ENCODE results near the gene PLOD1.

PLOD1 gene

DNA sequence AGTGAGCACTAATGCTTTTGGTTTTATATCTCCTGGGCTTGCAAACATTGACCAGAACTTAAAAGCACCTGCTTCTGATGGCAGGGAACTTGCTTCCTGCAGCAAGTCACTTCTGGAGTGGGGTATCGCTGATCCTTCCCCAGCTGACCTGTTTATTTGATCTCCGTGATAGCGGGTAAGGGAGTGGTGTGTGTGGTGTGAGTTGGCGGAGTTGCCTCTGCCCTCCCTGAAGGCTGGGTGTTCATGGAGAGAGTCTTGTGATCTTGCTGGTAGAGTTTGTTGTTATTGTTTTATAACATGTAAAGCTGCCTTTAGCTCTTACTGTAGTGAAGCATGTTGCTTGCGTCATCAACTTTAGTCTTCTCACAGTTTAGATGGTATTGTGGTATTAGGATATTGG lies 49.6 kb downstream of the PLOD1 start:
- DNase-seq (ENCODE audit: low read depth), result no peak
- no peak overlapping the region for H3K4me3 ChIP-seq (ENCODE audit: low read depth, low read length)
- TF ChIP-seq POLR2A (IDR thresholded peaks at IDR 0.05; ENCODE audit: extremely low read depth, insufficient read length), result no peak
- TF ChIP-seq MYC (IDR thresholded peaks at IDR 0.05; ENCODE audit: low read depth, low read length), result no peak
- TF ChIP-seq CTCF (IDR thresholded peaks at IDR 0.05; ENCODE audit: low read depth, low read length), result no peak
- TF ChIP-seq MAX (IDR thresholded peaks at IDR 0.05; ENCODE audit: low read depth, low read length), result no peak

DNA sequence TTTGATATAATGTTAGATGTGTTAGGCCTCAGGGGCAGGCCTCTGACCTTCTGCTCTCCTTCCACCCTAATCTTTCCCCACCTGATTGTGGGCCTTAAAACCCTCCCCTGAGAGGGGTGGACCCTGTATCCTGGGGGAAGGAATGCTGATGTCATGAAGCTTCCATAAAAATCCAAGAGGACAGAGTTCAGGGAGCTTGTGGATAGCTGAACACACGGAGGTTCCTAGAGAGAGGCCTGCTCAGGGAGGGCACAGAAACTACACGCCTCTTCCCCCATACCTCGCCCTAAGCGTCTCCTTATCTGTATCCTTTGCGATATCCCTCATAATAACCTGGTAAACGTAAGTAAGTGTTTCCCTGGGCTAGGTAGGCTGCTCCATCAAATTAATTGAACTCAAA lies 50.1 kb downstream of the PLOD1 start:
- TF ChIP-seq MYC (IDR thresholded peaks at IDR 0.05; ENCODE audit: low read depth, low read length), result no peak
- no peak for TF ChIP-seq POLR2A (IDR thresholded peaks at IDR 0.05; ENCODE audit: extremely low read depth, insufficient read length)
- no peak for TF ChIP-seq MAX (IDR thresholded peaks at IDR 0.05; ENCODE audit: low read depth, low read length)
- no peak for TF ChIP-seq CTCF (IDR thresholded peaks at IDR 0.05; ENCODE audit: low read depth, low read length)
- no peak for DNase-seq (ENCODE audit: low read depth)
- no peak overlapping the region for H3K4me3 ChIP-seq (ENCODE audit: low read depth, low read length)

- no peak overlapping the region for H3K4me3 ChIP-seq (ENCODE audit: low read depth, low read length)
- DNase-seq (ENCODE audit: low read depth), result no peak
- no peak for TF ChIP-seq MAX (IDR thresholded peaks at IDR 0.05; ENCODE audit: low read depth, low read length)
- no peak for TF ChIP-seq POLR2A (IDR thresholded peaks at IDR 0.05; ENCODE audit: extremely low read depth, insufficient read length)
- TF ChIP-seq CTCF (IDR thresholded peaks at IDR 0.05; ENCODE audit: low read depth, low read length), result no peak
- TF ChIP-seq MYC (IDR thresholded peaks at IDR 0.05; ENCODE audit: low read depth, low read length), result no peak
These were observed 50.7 kb downstream of the PLOD1 start for GRCh38 chr1:11985171-11985570.

DNA sequence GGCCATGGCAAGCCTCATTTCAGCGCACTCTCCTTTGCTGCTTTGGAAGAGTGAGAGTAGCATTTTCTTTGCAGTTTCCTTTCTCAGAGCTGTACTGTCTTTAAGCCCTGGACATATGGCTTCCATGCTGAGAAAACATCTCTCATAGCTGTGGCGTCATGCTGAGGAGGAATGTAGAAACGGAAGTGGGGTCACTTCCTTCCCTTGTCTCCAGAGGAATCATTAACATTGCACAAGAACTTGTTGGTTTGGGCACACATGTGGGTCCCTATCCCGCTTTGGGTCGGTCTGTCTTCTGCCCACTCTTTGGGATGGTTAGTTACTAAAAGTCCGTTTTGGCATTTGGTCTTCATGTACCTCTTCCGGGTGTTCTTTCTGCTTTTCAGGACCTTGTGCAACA lies 51.3 kb downstream of the PLOD1 start:
- TF ChIP-seq CTCF (IDR thresholded peaks at IDR 0.05; ENCODE audit: low read depth, low read length) (no peak), MAX (IDR thresholded peaks at IDR 0.05; ENCODE audit: low read depth, low read length) (peak; percentile 70)
- H3K4me3 ChIP-seq (ENCODE audit: low read depth, low read length), result peak overlapping the region; percentile 18
- peak; percentile 81 for DNase-seq (ENCODE audit: low read depth)

DNA sequence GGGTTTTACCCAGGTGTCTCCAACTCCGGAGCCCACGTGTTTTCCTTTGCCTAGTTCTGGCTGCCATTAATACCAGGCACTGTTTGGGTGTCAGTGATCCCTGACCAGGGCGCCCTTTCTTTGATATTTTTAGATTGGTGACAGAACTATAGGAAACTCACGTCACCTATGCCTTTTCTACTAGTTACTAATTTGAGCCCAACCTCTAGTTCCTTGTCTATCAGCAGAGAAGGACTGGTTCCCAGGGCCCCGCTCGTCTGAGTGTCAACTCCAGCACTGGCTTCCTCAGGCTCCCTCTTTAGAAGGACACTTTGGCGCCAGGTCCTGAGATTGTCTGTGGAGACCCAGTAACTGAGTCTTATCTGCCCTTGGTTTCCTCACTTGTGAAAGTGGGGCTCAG lies 55.2 kb downstream of the PLOD1 start:
- no peak for DNase-seq (ENCODE audit: low read depth)
- no peak for TF ChIP-seq CTCF (IDR thresholded peaks at IDR 0.05; ENCODE audit: low read depth, low read length)
- no peak for TF ChIP-seq POLR2A (IDR thresholded peaks at IDR 0.05; ENCODE audit: extremely low read depth, insufficient read length)
- no peak for TF ChIP-seq MAX (IDR thresholded peaks at IDR 0.05; ENCODE audit: low read depth, low read length)
- no peak for TF ChIP-seq MYC (IDR thresholded peaks at IDR 0.05; ENCODE audit: low read depth, low read length)
- H3K4me3 ChIP-seq (ENCODE audit: low read depth, low read length), result no peak overlapping the region
